ENCODE data around the gene ARHGAP24. TPM values are rescaled to one million over a fixed set of nuclear protein-coding genes. Genes with fewer than 3 reads are reported as not detected.
A peak's percentile ranks its signal among the peaks of the same experiment; 100 is the strongest.

The ARHGAP24 gene
- total and polyA plus RNA-seq, 2 experiments from 2014 or later = 0.21 to 0.36 TPM

- TF ChIP-seq CTCF (conservative IDR thresholded peaks at IDR 0.05; ENCODE audit: low read depth in 2 of 2) = no peak
- TF ChIP-seq ZNF114 (CRISPR knock-in tag; IDR thresholded peaks at IDR 0.05) = no peak
- TF ChIP-seq JUNB (IDR thresholded peaks at IDR 0.05; ENCODE audit: unreplicated experiment) = no peak
- no peak for TF ChIP-seq ETS1 (IDR thresholded peaks at IDR 0.05)
- no peak for TF ChIP-seq ZNF331 (CRISPR knock-in tag; IDR thresholded peaks at IDR 0.05; ENCODE audit: low read depth)
- no peak for TF ChIP-seq EZH2 (IDR thresholded peaks at IDR 0.05; ENCODE audit: low read depth, unreplicated experiment)
- TF ChIP-seq NANOG (IDR thresholded peaks at IDR 0.05; ENCODE audit: borderline replicate concordance) = no peak
- no peak for TF ChIP-seq REST (IDR thresholded peaks at IDR 0.05; ENCODE audit: unreplicated experiment)
- TF ChIP-seq CREB1 (CRISPR knock-in tag; IDR thresholded peaks at IDR 0.05; ENCODE audit: low read depth) = no peak
- no peak for TF ChIP-seq EZH2phosphoT487 (IDR thresholded peaks at IDR 0.05; ENCODE audit: unreplicated experiment)
These were observed 169.1 kb downstream of the ARHGAP24 start (continued) for GRCh38 chr4:85644061-85644460.

DNA sequence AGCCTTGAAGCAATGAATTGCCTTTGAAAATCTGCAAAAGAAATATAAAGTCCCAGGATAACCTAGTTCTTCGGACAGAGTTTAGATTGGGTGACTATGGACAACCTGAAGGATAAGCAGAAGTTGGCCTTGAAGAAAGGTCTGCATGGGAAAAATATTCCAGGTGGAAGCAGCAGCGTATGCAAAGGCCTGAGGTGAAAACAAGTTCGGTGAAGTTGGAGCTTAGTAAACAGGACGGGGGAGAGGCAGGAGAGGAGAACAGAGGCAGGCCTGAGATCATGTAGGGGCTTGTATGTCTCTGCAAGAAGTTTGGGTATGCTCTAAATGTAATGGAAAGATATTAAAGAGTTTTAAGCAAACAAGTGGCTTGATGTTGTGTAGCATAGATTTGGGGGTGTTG lies 176.0 kb downstream of the ARHGAP24 start:
- Histone ChIP-seq H2AFZ (peak overlapping the region; percentile 77; the same call in 1 of the 2 replicates), H3K79me2 (replicated peaks; ENCODE audit: insufficient read depth) (no peaks in the 10 kb centered on the region), H3K4me1 (ENCODE audit: insufficient read depth) (no peaks in the 10 kb centered on the region; the same call in 1 of the 2 replicates), H3K9me2 (ENCODE audit: insufficient read depth) (no peaks in the 10 kb centered on the region), H3K4me2 (no peak overlapping the region), H3F3A (replicated peaks; ENCODE audit: low read depth) (no peaks in the 10 kb centered on the region), H3K27ac (ENCODE audit: low read depth) (no peak overlapping the region), H3K27me3 (ENCODE audit: insufficient read depth) (no peaks in the 10 kb centered on the region), H3K36me3 (ENCODE audit: insufficient read depth) (no peaks in the 10 kb centered on the region), H3K4me3 (no peak overlapping the region), H4K20me1 (replicated peaks; ENCODE audit: insufficient read depth) (no peaks in the 10 kb centered on the region)
- DNase-seq (ENCODE audit: low spot score) (no peak), ATAC-seq (peak; percentile 36; the same call in 2 of the 3 replicates)
- Mint-ChIP-seq H3K9me3 (no peaks in the 10 kb centered on the region), H3K36me3 (ENCODE audit: low read depth) (no peaks in the 10 kb centered on the region), H3K27ac (peak overlapping the region; percentile 47), H3K4me3 (no peak overlapping the region), H3K4me1 (peaks cover 5% of the 10 kb centered on the region; the same call in 2 of the 3 replicates), H3K27me3 (ENCODE audit: insufficient read depth, low read depth, poor library complexity) (no peaks in the 10 kb centered on the region)
- TF ChIP-seq ZNF114 (CRISPR knock-in tag; IDR thresholded peaks at IDR 0.05) (no peak), JUNB (IDR thresholded peaks at IDR 0.05; ENCODE audit: unreplicated experiment) (no peak), CTCF (conservative IDR thresholded peaks at IDR 0.05; ENCODE audit: low read depth in 2 of 2) (no peak), REST (IDR thresholded peaks at IDR 0.05; ENCODE audit: unreplicated experiment) (no peak), NANOG (IDR thresholded peaks at IDR 0.05; ENCODE audit: borderline replicate concordance) (no peak), ETS1 (IDR thresholded peaks at IDR 0.05) (no peak)
